ENCODE measurements around the gene TP63.

DNA sequence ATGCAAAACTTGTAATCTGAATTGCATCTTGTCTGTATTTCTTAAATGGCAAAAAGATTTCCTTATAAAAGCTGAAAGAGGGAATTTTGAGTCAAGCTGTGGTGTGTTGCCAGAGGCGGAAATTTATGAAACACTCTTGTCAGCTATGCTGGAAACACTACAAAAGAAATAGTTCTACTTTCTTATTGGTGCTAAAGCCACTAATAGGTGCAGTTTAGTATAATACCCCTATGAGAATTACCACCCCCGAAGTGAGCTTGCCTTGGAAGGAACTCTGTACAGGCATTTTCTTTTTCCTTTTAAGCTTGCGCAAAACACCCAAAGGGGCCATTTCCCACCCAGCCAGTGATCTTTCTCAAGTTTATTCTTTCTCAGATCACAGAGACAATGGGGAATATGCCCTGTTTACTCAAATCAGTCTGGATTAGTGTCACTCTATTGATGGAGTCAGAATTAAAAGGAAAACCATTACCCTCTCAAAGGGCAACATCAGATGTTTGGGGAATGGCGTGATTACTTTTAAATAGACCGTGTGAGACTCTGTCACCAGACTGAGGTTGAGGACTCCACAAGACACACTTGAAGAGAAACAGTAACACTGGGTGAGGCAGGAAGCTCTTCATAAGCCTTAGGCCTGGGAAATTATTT lies 166.0 kb downstream of the TP63 start:
- no peak for TF ChIP-seq TAF1 (IDR thresholded peaks at IDR 0.05; ENCODE audit: low read depth, low read length)
- TF ChIP-seq POLR2AphosphoS5 (IDR thresholded peaks at IDR 0.05; ENCODE audit: low read depth, low read length), result no peak
- no peak for TF ChIP-seq PAX5 (IDR thresholded peaks at IDR 0.05; ENCODE audit: insufficient read depth, low read length, severe bottlenecking)
- no peak for TF ChIP-seq POLR2A (IDR thresholded peaks at IDR 0.05; ENCODE audit: low read depth, low read length)
- no peak for TF ChIP-seq POU2F2 (IDR thresholded peaks at IDR 0.05; ENCODE audit: low read depth, low read length)

Measured in GM12891 (cell line).